GM23338 (cell line): ENCODE results near the gene SH3TC2. TPM values are rescaled to one million over a fixed set of nuclear protein-coding genes. Genes with fewer than 3 reads are reported as not detected.

Experiments
- ATAC-seq: fragments of 200-7000 bp; cut with Tn5 transposase; 3 replicates; pipeline ENCODE4 v1.9.1; 2020
- DNase-seq: peaks from one replicate; pipeline ENCODE4 v3.0.0-alpha.2; 2015; ENCODE audit warnings: low spot score
- H2AFZ ChIP-seq: fragments of 200-600 bp; sonication (generic); 2 replicates; pipeline ENCODE4 v1.8.0; 2016; ENCODE audit warnings: antibody characterized with exemption, mild to moderate bottlenecking, moderate library complexity
- H3F3A ChIP-seq: fragments of 200-600 bp; sonication (generic); replicated peaks from 2 replicates; pipeline ENCODE4 v1.8.0; 2017; ENCODE audit warnings: antibody characterized with exemption, mixed run types, low read depth
- H3K27ac ChIP-seq: fragments of 200-600 bp; sonication (generic); 2 replicates; pipeline ENCODE4 v1.6.1; 2016; ENCODE audit warnings: low read depth
- H3K27me3 ChIP-seq: fragments of 200-600 bp; sonication (generic); 2 replicates; pipeline ENCODE4 v1.8.0; 2016; ENCODE audit warnings: mild to moderate bottlenecking, mixed run types, moderate library complexity; ENCODE audit not compliant: insufficient read depth
- H3K36me3 ChIP-seq: fragments of 200-600 bp; sonication (generic); 2 replicates; pipeline ENCODE4 v1.8.0; 2016; ENCODE audit warnings: mild to moderate bottlenecking; ENCODE audit not compliant: insufficient read depth
- H3K4me1 ChIP-seq: fragments of 200-600 bp; sonication (generic); 2 replicates; pipeline ENCODE4 v1.8.0; 2016; ENCODE audit warnings: mild to moderate bottlenecking, moderate library complexity; ENCODE audit not compliant: insufficient read depth
- H3K4me2 ChIP-seq: fragments of 200-600 bp; sonication (generic); 2 replicates; pipeline ENCODE4 v1.7.1; 2017; ENCODE audit warnings: mixed run types
- H3K4me3 ChIP-seq: fragments of 200-600 bp; sonication (generic); 2 replicates; pipeline ENCODE4 v1.6.1; 2016; ENCODE audit warnings: mixed run types
- H3K79me2 ChIP-seq: fragments of 200-600 bp; sonication (generic); replicated peaks from 2 replicates; pipeline ENCODE4 v1.8.0; 2017; ENCODE audit warnings: mild to moderate bottlenecking; ENCODE audit not compliant: insufficient read depth
- H3K9me2 ChIP-seq: fragments of 200-600 bp; sonication (generic); 2 replicates; pipeline ENCODE4 v1.8.0; 2017; ENCODE audit not compliant: insufficient read depth
- H4K20me1 ChIP-seq: fragments of 200-600 bp; sonication (generic); replicated peaks from 2 replicates; pipeline ENCODE4 v1.8.0; 2017; ENCODE audit warnings: mild to moderate bottlenecking; ENCODE audit not compliant: insufficient read depth
- H3K27ac Mint-ChIP-seq: 2 replicates; pipeline ENCODE4 v1.8.0; 2020; ENCODE audit warnings: inconsistent platforms, mild to moderate bottlenecking, moderate library complexity, mixed read lengths
- H3K27me3 Mint-ChIP-seq: 3 replicates; pipeline ENCODE4 v1.8.0; 2022; ENCODE audit warnings: low read depth, mild to moderate bottlenecking, moderate library complexity, mixed read lengths, inconsistent platforms; ENCODE audit not compliant: insufficient read depth, poor library complexity
- H3K36me3 Mint-ChIP-seq: 3 replicates; pipeline ENCODE4 v1.8.0; 2021; ENCODE audit warnings: low read depth, mild to moderate bottlenecking, inconsistent platforms, moderate library complexity, mixed read lengths
- H3K4me1 Mint-ChIP-seq: 3 replicates; pipeline ENCODE4 v1.8.0; 2020; ENCODE audit warnings: mild to moderate bottlenecking, inconsistent platforms, mixed read lengths
- H3K4me3 Mint-ChIP-seq: 3 replicates; pipeline ENCODE4 v1.8.0; 2021; ENCODE audit warnings: moderate library complexity, mild to moderate bottlenecking, inconsistent platforms, mixed read lengths
- H3K9me3 Mint-ChIP-seq: 3 replicates; pipeline ENCODE4 v1.8.0; 2020; ENCODE audit warnings: moderate library complexity, mild to moderate bottlenecking, inconsistent platforms, mixed read lengths
- CREB1 ChIP-seq: fragments of 250-450 bp; sonication (Bioruptor Pico); IDR thresholded peaks from 2 replicates; pipeline ENCODE4 v1.5.0; 2020; ENCODE audit warnings: low read depth, mild to moderate bottlenecking, moderate library complexity
- EZH2 ChIP-seq: fragments of 200-600 bp; sonication (generic); IDR thresholded peaks from one replicate; pipeline ENCODE4 v1.8.0; 2017; ENCODE audit warnings: antibody characterized with exemption, mild to moderate bottlenecking, low read depth; ENCODE audit not compliant: unreplicated experiment
- JUNB ChIP-seq: IDR thresholded peaks from one replicate; pipeline ENCODE4 v1.6.1; 2016; ENCODE audit warnings: antibody characterized with exemption; ENCODE audit not compliant: unreplicated experiment
- NANOG ChIP-seq: IDR thresholded peaks from 2 replicates; pipeline ENCODE4 v1.6.1; 2016; ENCODE audit warnings: antibody characterized with exemption, borderline replicate concordance
- POLR2AphosphoS5 ChIP-seq: IDR thresholded peaks from 2 replicates; pipeline ENCODE4 v1.6.1; 2016; ENCODE audit warnings: antibody characterized with exemption, low read depth
- STAT1 ChIP-seq: IDR thresholded peaks from one replicate; pipeline ENCODE4 v1.6.1; 2016; ENCODE audit warnings: antibody characterized with exemption; ENCODE audit not compliant: unreplicated experiment
- ZNF114 ChIP-seq: fragments of 250-450 bp; sonication (Bioruptor Pico); IDR thresholded peaks from 2 replicates; pipeline ENCODE4 v1.5.0; 2020; ENCODE audit warnings: mild to moderate bottlenecking, moderate library complexity
- polyA plus RNA-seq: library from polyadenylated mRNA; unstranded; fragments of >200 nt; fragmentation: Nextera tagmentation; extraction: Ambion mirVana; gene quantifications from 2 replicates; pipeline ENCODE4 v1.2.1, GENCODE V29; 2016
- total RNA-seq: library from RNA; depleted of rRNA; stranded (reverse); fragments of >200 nt; shearing (Covaris generic); gene quantifications from 2 replicates; pipeline ENCODE4 v1.2.3, GENCODE V29; 2014
- TF ChIP-seq, protein P1 (sequence below), 2 experiments: fragments of 200-600 bp in 1 of 2; sonication (generic) in 1 of 2; conservative IDR thresholded peaks; 2 replicates each; pipeline versions ENCODE4 v1.5.1 to v1.6.1; 2016 to 2017; ENCODE audit warnings: antibody characterized with exemption in 2 of 2, low read depth in 2 of 2, mild to moderate bottlenecking in 2 of 2, moderate library complexity in 1 of 2
- TF ChIP-seq, protein P2 (sequence below): fragments of 250-450 bp; sonication (Bioruptor Pico); IDR thresholded peaks from 2 replicates; pipeline ENCODE4 v1.5.0; 2020; ENCODE audit warnings: mild to moderate bottlenecking, moderate library complexity
- TF ChIP-seq, protein P3 (sequence below): IDR thresholded peaks from 2 replicates; pipeline ENCODE4 v1.6.1; 2016; ENCODE audit warnings: antibody characterized with exemption

Gene SH3TC2
- total and polyA plus RNA-seq, 2 experiments from 2014 or later = 0.10 to 0.17 TPM

DNA sequence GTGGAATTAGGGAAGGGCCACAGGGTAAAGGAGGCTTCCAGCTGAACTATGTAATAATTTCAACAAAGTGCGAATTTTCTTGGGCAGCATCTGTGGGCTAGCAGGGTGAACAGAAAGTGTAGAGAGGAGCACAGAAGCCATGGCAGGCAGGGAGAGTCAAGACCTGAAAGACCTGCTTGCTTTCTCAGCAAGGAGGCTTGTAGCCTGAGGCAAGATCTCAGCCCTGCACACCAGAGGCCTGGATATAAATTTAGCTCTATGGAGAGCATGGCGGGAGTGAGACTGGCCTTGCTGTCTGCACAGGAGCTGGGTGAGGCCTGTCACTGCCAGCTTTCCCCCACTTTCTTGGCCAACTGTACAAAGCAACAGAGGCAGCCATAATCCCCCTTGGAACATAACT is 32.1 kb upstream of the SH3TC2 start:
- no peaks in the 10 kb centered on the region for H3K27me3 ChIP-seq
- no peak overlapping the region for H3K27ac ChIP-seq
- DNase-seq (no peak), ATAC-seq (no peak)
- H3K36me3 ChIP-seq = no peaks in the 10 kb centered on the region
- Mint-ChIP-seq H3K9me3 (peaks cover 30% of the 10 kb centered on the region), H3K4me3 (no peak overlapping the region), H3K27ac (no peak overlapping the region), H3K36me3 (no peaks in the 10 kb centered on the region; the same call in 1 of the 3 replicates), H3K27me3 (no peaks in the 10 kb centered on the region), H3K4me1 (peaks cover 2% of the 10 kb centered on the region; the same call in 1 of the 3 replicates)
- no peaks in the 10 kb centered on the region for H4K20me1 ChIP-seq
- no peaks in the 10 kb centered on the region for H3F3A ChIP-seq
- no peaks in the 10 kb centered on the region for H3K9me2 ChIP-seq
- H2AFZ ChIP-seq = no peak overlapping the region
- no peaks in the 10 kb centered on the region for H3K79me2 ChIP-seq
- no peak overlapping the region for H3K4me3 ChIP-seq
- no peak overlapping the region for H3K4me2 ChIP-seq
- TF ChIP-seq, protein P1, sequence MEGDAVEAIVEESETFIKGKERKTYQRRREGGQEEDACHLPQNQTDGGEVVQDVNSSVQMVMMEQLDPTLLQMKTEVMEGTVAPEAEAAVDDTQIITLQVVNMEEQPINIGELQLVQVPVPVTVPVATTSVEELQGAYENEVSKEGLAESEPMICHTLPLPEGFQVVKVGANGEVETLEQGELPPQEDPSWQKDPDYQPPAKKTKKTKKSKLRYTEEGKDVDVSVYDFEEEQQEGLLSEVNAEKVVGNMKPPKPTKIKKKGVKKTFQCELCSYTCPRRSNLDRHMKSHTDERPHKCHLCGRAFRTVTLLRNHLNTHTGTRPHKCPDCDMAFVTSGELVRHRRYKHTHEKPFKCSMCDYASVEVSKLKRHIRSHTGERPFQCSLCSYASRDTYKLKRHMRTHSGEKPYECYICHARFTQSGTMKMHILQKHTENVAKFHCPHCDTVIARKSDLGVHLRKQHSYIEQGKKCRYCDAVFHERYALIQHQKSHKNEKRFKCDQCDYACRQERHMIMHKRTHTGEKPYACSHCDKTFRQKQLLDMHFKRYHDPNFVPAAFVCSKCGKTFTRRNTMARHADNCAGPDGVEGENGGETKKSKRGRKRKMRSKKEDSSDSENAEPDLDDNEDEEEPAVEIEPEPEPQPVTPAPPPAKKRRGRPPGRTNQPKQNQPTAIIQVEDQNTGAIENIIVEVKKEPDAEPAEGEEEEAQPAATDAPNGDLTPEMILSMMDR (conservative IDR thresholded peaks at IDR 0.05; ENCODE audit: low read depth in 2 of 2) = no peak
- TF ChIP-seq NANOG (no peak), STAT1 (no peak), ZNF114 (CRISPR knock-in tag) (no peak)
- no peaks in the 10 kb centered on the region for H3K4me1 ChIP-seq

DNA sequence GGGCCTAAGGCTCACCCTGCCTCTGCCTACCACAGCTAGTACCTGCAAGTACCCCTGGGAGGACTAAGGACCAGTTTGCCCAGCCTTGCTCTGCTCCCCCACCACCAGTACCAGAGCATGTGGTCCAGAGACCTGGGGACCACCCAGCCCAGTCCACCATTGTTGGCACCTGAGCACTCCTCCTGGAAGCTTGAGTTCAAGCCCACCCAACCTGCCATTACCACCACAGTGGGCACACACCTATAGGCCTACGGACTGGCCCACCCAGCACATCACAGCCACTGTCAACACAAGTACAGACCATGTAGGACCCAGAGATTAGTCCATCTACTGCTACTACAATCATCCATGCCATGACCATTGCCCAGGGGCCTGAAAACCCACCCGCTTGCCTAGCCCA is 30.8 kb upstream of the SH3TC2 start:
- no peaks in the 10 kb centered on the region for H3F3A ChIP-seq
- H3K36me3 Mint-ChIP-seq = no peaks in the 10 kb centered on the region; the same call in 2 of the 3 replicates
- H3K9me3 Mint-ChIP-seq = peaks cover 20% of the 10 kb centered on the region
- H3K27ac Mint-ChIP-seq = no peak overlapping the region
- H3K9me2 ChIP-seq = no peaks in the 10 kb centered on the region
- H3K79me2 ChIP-seq = no peaks in the 10 kb centered on the region
- H3K27me3 ChIP-seq = no peaks in the 10 kb centered on the region
- DNase-seq (no peak), ATAC-seq (no peak)
- H3K4me3 Mint-ChIP-seq = no peak overlapping the region
- H3K36me3 ChIP-seq = no peaks in the 10 kb centered on the region
- H4K20me1 ChIP-seq = no peaks in the 10 kb centered on the region
- H3K4me3 ChIP-seq = no peak overlapping the region
- H3K27ac ChIP-seq = no peak overlapping the region
- no peak overlapping the region for H2AFZ ChIP-seq
- H3K4me1 ChIP-seq = no peaks in the 10 kb centered on the region
- no peak overlapping the region for H3K4me2 ChIP-seq
- no peaks in the 10 kb centered on the region for H3K27me3 Mint-ChIP-seq
- H3K4me1 Mint-ChIP-seq = peaks cover 2% of the 10 kb centered on the region; the same call in 1 of the 3 replicates
- TF ChIP-seq, protein P2, sequence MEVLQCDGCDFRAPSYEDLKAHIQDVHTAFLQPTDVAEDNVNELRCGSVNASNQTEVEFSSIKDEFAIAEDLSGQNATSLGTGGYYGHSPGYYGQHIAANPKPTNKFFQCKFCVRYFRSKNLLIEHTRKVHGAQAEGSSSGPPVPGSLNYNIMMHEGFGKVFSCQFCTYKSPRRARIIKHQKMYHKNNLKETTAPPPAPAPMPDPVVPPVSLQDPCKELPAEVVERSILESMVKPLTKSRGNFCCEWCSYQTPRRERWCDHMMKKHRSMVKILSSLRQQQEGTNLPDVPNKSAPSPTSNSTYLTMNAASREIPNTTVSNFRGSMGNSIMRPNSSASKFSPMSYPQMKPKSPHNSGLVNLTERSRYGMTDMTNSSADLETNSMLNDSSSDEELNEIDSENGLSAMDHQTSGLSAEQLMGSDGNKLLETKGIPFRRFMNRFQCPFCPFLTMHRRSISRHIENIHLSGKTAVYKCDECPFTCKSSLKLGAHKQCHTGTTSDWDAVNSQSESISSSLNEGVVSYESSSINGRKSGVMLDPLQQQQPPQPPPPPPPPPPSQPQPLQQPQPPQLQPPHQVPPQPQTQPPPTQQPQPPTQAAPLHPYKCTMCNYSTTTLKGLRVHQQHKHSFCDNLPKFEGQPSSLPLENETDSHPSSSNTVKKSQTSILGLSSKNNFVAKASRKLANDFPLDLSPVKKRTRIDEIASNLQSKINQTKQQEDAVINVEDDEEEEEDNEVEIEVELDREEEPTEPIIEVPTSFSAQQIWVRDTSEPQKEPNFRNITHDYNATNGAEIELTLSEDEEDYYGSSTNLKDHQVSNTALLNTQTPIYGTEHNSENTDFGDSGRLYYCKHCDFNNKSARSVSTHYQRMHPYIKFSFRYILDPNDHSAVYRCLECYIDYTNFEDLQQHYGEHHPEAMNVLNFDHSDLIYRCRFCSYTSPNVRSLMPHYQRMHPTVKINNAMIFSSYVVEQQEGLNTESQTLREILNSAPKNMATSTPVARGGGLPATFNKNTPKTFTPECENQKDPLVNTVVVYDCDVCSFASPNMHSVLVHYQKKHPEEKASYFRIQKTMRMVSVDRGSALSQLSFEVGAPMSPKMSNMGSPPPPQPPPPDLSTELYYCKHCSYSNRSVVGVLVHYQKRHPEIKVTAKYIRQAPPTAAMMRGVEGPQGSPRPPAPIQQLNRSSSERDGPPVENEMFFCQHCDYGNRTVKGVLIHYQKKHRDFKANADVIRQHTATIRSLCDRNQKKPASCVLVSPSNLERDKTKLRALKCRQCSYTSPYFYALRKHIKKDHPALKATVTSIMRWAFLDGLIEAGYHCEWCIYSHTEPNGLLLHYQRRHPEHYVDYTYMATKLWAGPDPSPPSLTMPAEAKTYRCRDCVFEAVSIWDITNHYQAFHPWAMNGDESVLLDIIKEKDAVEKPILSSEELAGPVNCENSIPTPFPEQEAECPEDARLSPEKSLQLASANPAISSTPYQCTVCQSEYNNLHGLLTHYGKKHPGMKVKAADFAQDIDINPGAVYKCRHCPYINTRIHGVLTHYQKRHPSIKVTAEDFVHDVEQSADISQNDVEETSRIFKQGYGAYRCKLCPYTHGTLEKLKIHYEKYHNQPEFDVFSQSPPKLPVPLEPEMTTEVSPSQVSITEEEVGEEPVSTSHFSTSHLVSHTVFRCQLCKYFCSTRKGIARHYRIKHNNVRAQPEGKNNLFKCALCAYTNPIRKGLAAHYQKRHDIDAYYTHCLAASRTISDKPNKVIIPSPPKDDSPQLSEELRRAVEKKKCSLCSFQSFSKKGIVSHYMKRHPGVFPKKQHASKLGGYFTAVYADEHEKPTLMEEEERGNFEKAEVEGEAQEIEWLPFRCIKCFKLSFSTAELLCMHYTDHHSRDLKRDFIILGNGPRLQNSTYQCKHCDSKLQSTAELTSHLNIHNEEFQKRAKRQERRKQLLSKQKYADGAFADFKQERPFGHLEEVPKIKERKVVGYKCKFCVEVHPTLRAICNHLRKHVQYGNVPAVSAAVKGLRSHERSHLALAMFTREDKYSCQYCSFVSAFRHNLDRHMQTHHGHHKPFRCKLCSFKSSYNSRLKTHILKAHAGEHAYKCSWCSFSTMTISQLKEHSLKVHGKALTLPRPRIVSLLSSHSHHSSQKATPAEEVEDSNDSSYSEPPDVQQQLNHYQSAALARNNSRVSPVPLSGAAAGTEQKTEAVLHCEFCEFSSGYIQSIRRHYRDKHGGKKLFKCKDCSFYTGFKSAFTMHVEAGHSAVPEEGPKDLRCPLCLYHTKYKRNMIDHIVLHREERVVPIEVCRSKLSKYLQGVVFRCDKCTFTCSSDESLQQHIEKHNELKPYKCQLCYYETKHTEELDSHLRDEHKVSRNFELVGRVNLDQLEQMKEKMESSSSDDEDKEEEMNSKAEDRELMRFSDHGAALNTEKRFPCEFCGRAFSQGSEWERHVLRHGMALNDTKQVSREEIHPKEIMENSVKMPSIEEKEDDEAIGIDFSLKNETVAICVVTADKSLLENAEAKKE = no peak
- TF ChIP-seq EZH2 (no peak), JUNB (no peak), CREB1 (no peak), POLR2AphosphoS5 (no peak), ZNF114 (CRISPR knock-in tag) (no peak)
- TF ChIP-seq, protein P3, sequence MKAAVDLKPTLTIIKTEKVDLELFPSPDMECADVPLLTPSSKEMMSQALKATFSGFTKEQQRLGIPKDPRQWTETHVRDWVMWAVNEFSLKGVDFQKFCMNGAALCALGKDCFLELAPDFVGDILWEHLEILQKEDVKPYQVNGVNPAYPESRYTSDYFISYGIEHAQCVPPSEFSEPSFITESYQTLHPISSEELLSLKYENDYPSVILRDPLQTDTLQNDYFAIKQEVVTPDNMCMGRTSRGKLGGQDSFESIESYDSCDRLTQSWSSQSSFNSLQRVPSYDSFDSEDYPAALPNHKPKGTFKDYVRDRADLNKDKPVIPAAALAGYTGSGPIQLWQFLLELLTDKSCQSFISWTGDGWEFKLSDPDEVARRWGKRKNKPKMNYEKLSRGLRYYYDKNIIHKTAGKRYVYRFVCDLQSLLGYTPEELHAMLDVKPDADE = no peak
